CD14-positive monocyte (primary cell): Measurements from ENCODE around the gene SCYGR3. TPM values are rescaled to one million over a fixed set of nuclear protein-coding genes. Genes with fewer than 3 reads are reported as not detected.

Experiments
- DNase-seq, 3 donors: peaks; one replicate each; pipeline ENCODE4 v3.0.0-alpha.2; 2011 to 2022
- H2AFZ ChIP-seq: 2 replicates; pipeline ENCODE4 v1.6.0; 2012; ENCODE audit warnings: mild to moderate bottlenecking, low read depth, low read length, inconsistent platforms; ENCODE audit not compliant: insufficient read depth, poor library complexity, severe bottlenecking
- H3K27ac ChIP-seq, 2 donors: 1 replicate in 1 of 2; 2 replicates in 1 of 2; pipeline ENCODE4 v1.5.1; 2012 to 2013; ENCODE audit warnings: low read length in 2 of 2, control low read depth in 1 of 2, inconsistent platforms in 1 of 2, low read depth in 1 of 2, mild to moderate bottlenecking in 1 of 2
- H3K27me3 ChIP-seq, 2 donors: one replicate each; pipeline versions ENCODE4 v1.6.0 to v1.6.1; 2011 to 2013; ENCODE audit warnings: low read length in 2 of 2; ENCODE audit not compliant: control insufficient read depth in 2 of 2, insufficient read depth in 2 of 2
- H3K36me3 ChIP-seq, 2 donors: replicated peaks in 1 of 2; 1 replicate in 1 of 2; 2 replicates in 1 of 2; pipeline versions ENCODE4 v1.5.1 to v1.6.1; 2012 to 2013; ENCODE audit warnings: low read length in 2 of 2, control low read depth in 1 of 2, inconsistent platforms in 1 of 2, mild to moderate bottlenecking in 1 of 2; ENCODE audit not compliant: insufficient read depth in 2 of 2, control insufficient read depth in 1 of 2
- H3K4me1 ChIP-seq, 2 donors: 1 replicate in 1 of 2; 2 replicates in 1 of 2; pipeline versions ENCODE4 v1.5.1 to v1.6.1; 2012 to 2013; ENCODE audit warnings: low read length in 2 of 2, control low read depth in 1 of 2, inconsistent platforms in 1 of 2, mild to moderate bottlenecking in 1 of 2, moderate library complexity in 1 of 2; ENCODE audit not compliant: insufficient read depth in 2 of 2, control insufficient read depth in 1 of 2
- H3K4me2 ChIP-seq: replicated peaks from 2 replicates; pipeline ENCODE3; 2012; ENCODE audit warnings: low read length, moderate library complexity, mild to moderate bottlenecking; ENCODE audit not compliant: poor library complexity, severe bottlenecking; ENCODE audit errors: extremely low read depth
- H3K4me3 ChIP-seq, 3 experiments: fragments of 200-600 bp in 1 of 3; sonication (generic) in 1 of 3; replicated peaks in 1 of 3; 1 replicate in 2 of 3; 2 replicates in 1 of 3; pipeline ENCODE4 v1.5.1; 2011 to 2013; ENCODE audit warnings: low read length in 3 of 3, mild to moderate bottlenecking in 3 of 3, control low read depth in 2 of 3, low read depth in 2 of 3, inconsistent platforms in 1 of 3, moderate library complexity in 1 of 3
- H3K79me2 ChIP-seq: 2 replicates; pipeline ENCODE4 v1.6.0; 2012; ENCODE audit warnings: mild to moderate bottlenecking, control low read depth, inconsistent platforms, low read length, moderate library complexity; ENCODE audit not compliant: insufficient read depth
- H3K9ac ChIP-seq: 2 replicates; pipeline ENCODE4 v1.6.0; 2017; ENCODE audit warnings: low read length, mild to moderate bottlenecking; ENCODE audit not compliant: insufficient read depth, poor library complexity, severe bottlenecking
- H3K9me3 ChIP-seq, 2 donors: replicated peaks in 1 of 2; 1 replicate in 1 of 2; 2 replicates in 1 of 2; pipeline versions ENCODE4 v1.5.1 to v1.6.1; 2012 to 2013; ENCODE audit warnings: low read length in 2 of 2, control low read depth in 1 of 2; ENCODE audit not compliant: control insufficient read depth in 1 of 2, insufficient read depth in 1 of 2
- H4K20me1 ChIP-seq: 2 replicates; pipeline ENCODE4 v1.6.0; 2012; ENCODE audit warnings: mild to moderate bottlenecking, low read length, control low read depth, moderate library complexity; ENCODE audit not compliant: insufficient read depth
- H3K27ac Mint-ChIP-seq, 7 donors: one replicate each; pipeline ENCODE4 v1.8.0; 2020; ENCODE audit warnings: mild to moderate bottlenecking in 7 of 7, mixed read lengths in 7 of 7, moderate library complexity in 6 of 7, inconsistent platforms in 2 of 7
- H3K27me3 Mint-ChIP-seq, 3 donors: one replicate each; pipeline ENCODE4 v1.8.0; 2021 to 2022; ENCODE audit warnings: low read depth in 3 of 3, mild to moderate bottlenecking in 3 of 3, mixed read lengths in 3 of 3, moderate library complexity in 3 of 3, inconsistent platforms in 1 of 3
- H3K36me3 Mint-ChIP-seq, 2 donors: one replicate each; pipeline ENCODE4 v1.8.0; 2020; ENCODE audit warnings: mixed read lengths in 2 of 2, inconsistent platforms in 1 of 2, mild to moderate bottlenecking in 1 of 2
- H3K4me1 Mint-ChIP-seq: one replicate; pipeline ENCODE4 v1.8.0; 2020; ENCODE audit warnings: mild to moderate bottlenecking, mixed read lengths
- H3K4me3 Mint-ChIP-seq, 2 donors: one replicate each; pipeline ENCODE4 v1.8.0; 2020; ENCODE audit warnings: mild to moderate bottlenecking in 2 of 2, mixed read lengths in 2 of 2, moderate library complexity in 1 of 2
- H3K9me3 Mint-ChIP-seq, 7 donors: one replicate each; pipeline ENCODE4 v1.8.0; 2020 to 2022; ENCODE audit warnings: mixed read lengths in 7 of 7, mild to moderate bottlenecking in 6 of 7, moderate library complexity in 6 of 7, inconsistent platforms in 2 of 7
- WGBS: methylation state at CpG from one replicate; pipeline ENCODE4 v1.1.5; 2013; ENCODE audit warnings: missing lambda C conversion rate; ENCODE audit not compliant: insufficient coverage; 5-methylcytosine and 5-hydroxymethylcytosine counted together
- intact Hi-C, 2 donors: fragments of 100-400 bp; cut with micrococcal nuclease; formaldehyde crosslinking; loops; one replicate each; pipeline versions ENCODE4 v1.15.0 to v1.15.1; 2023
- polyA plus RNA-seq, 3 donors: library from polyadenylated mRNA; depleted of rRNA in 1 of 3; unstranded in 2 of 3; stranded (reverse) in 1 of 3; fragments of 300-500 nt in 2 of 3; fragments of >200 nt in 1 of 3; fragmentation: Illumina TruSeq in 2 of 3; gene quantifications; 1 replicate in 2 of 3; 2 replicates in 1 of 3; pipeline ENCODE4 v1.2.3, GENCODE V29; 2012 to 2021
- TF ChIP-seq, protein P1 (sequence below): fragments of 200-600 bp; IDR thresholded peaks from one replicate; pipeline ENCODE4 v1.8.0; 2022; ENCODE audit warnings: antibody characterized with exemption, mild to moderate bottlenecking

The SCYGR3 gene
- polyA plus RNA-seq, 3 donors, result not detected

- Mint-ChIP-seq H3K4me3 (no peak overlapping the region), H3K27me3 (peaks cover 0 to 10% (median 6%) of the 10 kb centered on the region in 3 donors), H3K4me1 (no peaks in the 10 kb centered on the region), H3K27ac (peak overlapping the region in 1 of 7 donors; percentile 5), H3K36me3 (no peaks in the 10 kb centered on the region), H3K9me3 (no peaks in the 10 kb centered on the region)
- Histone ChIP-seq H3K79me2 (no peaks in the 10 kb centered on the region), H3K4me1 (no peaks in the 10 kb centered on the region), H4K20me1 (no peaks in the 10 kb centered on the region), H2AFZ (no peak overlapping the region), H3K36me3 (no peaks in the 10 kb centered on the region), H3K4me3 (no peak overlapping the region), H3K27ac (no peak overlapping the region), H3K27me3 (peaks cover 0 to 2% of the 10 kb centered on the region in 2 donors), H3K9me3 (no peaks in the 10 kb centered on the region), H3K9ac (no peak overlapping the region), H3K4me2 (no peak overlapping the region)
- WGBS, result no CpG with 5 or more reads among the region's 7 CpGs
- TF ChIP-seq, protein P1, sequence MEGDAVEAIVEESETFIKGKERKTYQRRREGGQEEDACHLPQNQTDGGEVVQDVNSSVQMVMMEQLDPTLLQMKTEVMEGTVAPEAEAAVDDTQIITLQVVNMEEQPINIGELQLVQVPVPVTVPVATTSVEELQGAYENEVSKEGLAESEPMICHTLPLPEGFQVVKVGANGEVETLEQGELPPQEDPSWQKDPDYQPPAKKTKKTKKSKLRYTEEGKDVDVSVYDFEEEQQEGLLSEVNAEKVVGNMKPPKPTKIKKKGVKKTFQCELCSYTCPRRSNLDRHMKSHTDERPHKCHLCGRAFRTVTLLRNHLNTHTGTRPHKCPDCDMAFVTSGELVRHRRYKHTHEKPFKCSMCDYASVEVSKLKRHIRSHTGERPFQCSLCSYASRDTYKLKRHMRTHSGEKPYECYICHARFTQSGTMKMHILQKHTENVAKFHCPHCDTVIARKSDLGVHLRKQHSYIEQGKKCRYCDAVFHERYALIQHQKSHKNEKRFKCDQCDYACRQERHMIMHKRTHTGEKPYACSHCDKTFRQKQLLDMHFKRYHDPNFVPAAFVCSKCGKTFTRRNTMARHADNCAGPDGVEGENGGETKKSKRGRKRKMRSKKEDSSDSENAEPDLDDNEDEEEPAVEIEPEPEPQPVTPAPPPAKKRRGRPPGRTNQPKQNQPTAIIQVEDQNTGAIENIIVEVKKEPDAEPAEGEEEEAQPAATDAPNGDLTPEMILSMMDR, result no peak
- intact Hi-C loops, result no loop called here
- no peak for DNase-seq
These were observed 46.5 kb upstream of the SCYGR3 start for GRCh38 chr2:227661025-227661649.

DNA sequence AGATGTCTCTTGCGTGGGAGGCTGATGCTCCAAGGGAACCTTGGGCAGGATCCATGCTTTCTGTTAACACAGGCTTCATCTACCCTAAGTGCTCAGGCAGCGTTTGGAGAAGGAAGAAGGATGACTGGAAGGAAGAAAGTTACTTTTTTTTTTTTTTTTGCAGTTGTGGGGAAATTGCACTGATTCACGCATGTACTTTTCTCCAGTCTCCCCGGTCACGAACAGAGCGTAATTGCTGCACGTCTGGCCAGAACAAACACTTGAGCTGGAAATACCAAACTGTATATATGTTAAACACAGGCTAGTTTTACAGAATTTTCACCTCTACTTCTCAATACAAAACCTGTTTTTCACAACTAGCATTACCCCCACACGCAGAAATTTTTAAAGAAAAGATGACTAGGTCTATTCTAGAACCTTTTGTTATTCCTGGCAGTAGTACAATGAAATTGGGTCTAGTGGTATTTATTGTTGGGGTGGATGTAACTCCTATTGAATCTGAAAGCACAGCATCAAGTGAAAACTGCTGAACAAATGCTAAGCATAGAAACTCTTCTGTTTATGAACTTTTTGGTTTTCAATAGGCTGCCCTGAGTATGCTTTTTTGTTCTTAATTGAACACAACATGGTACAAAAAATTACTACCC is 42.7 kb upstream of the SCYGR3 start:
- no peaks in the 10 kb centered on the region for H3K9me3 Mint-ChIP-seq
- peaks cover 3 to 12% (median 6%) of the 10 kb centered on the region in 3 donors for H3K27me3 Mint-ChIP-seq
- no peak overlapping the region for H3K4me3 Mint-ChIP-seq
- Histone ChIP-seq H3K9ac (no peak overlapping the region), H3K4me1 (no peaks in the 10 kb centered on the region), H3K4me2 (no peak overlapping the region), H2AFZ (no peak overlapping the region), H3K27ac (no peak overlapping the region), H3K9me3 (no peaks in the 10 kb centered on the region), H3K36me3 (no peaks in the 10 kb centered on the region), H3K27me3 (no peaks in the 10 kb centered on the region), H3K4me3 (no peak overlapping the region), H4K20me1 (no peaks in the 10 kb centered on the region), H3K79me2 (no peaks in the 10 kb centered on the region)
- WGBS, result 67% methylated on average over 1 of the region's 8 CpGs
- intact Hi-C loops, result loop anchor here (5.0 to 10.0 kb wide), 2 partner anchors 205 to 207 kb away; no protein-coding TSS in a partner anchor
- no peaks in the 10 kb centered on the region for H3K36me3 Mint-ChIP-seq
- DNase-seq, result no peak
- H3K27ac Mint-ChIP-seq, result peak overlapping the region in 1 of 7 donors; percentile 79
- H3K4me1 Mint-ChIP-seq, result peaks cover 2% of the 10 kb centered on the region
- TF ChIP-seq, protein P1, result no peak
